K562 (cell line): ENCODE measurements around the gene GTPBP2. TPM values are rescaled to one million over a fixed set of nuclear protein-coding genes. Genes with fewer than 3 reads are reported as not detected.
A peak's percentile ranks its signal among the peaks of the same experiment; 100 is the strongest.

Experiments
- ATAC-seq: fragments of 200-7000 bp; cut with Tn5 transposase; 3 replicates; pipeline ENCODE4 v1.9.1; 2020; ENCODE audit warnings: moderate library complexity
- BruUV-seq: library from RNA; stranded (reverse); fragments of 400-500 nt; replicated peaks from 2 replicates; lab custom pipeline; 2021; lab: Mats Ljungman, UMichigan
- CTCF ChIA-PET: fragments of 300-600 bp; formaldehyde crosslinking; extraction: SDS; loops from one replicate; lab custom pipeline; 2021; ENCODE audit warnings: low intra/inter-chr PET ratio; lab: Yijun Ruan, JAX
- POLR2A ChIA-PET: fragments of 300-600, 350-650 bp; sonication (Branson Sonifier 250); formaldehyde crosslinking; extraction: SDS; loops from one replicate; lab custom pipeline; 2021; ENCODE audit warnings: antibody characterized with exemption, inconsistent platforms; lab: Yijun Ruan, JAX
- DNase-seq, 4 experiments: peaks; one replicate each; pipeline versions ENCODE4 v3.0.0 to v3.0.0-alpha.2; 2011 to 2018; ENCODE audit warnings: low spot score in 3 of 4, mixed read lengths in 3 of 4; ENCODE audit errors: extremely low read depth in 1 of 4
- FAIRE-seq: peaks from 2 replicates; lab custom pipeline; 2011; peaks lifted over from hg19 to GRCh38; lab: Jason Lieb, UNC
- H2AFZ ChIP-seq: 2 replicates; pipeline ENCODE4 v1.6.0; 2011; ENCODE audit warnings: low read depth, low read length, control low read depth, inconsistent platforms
- H3K27ac ChIP-seq: fragments of 200-600 bp; 3 replicates; pipeline ENCODE4 v1.8.0; 2011; ENCODE audit warnings: low read depth, mild to moderate bottlenecking, control low read depth, inconsistent platforms, low read length, moderate library complexity, mixed read lengths; ENCODE audit errors: extremely low read depth
- H3K27me3 ChIP-seq, 2 experiments: fragments of 300-600 bp in 1 of 2; 2 replicates in 1 of 2; 3 replicates in 1 of 2; pipeline versions ENCODE4 v1.6.0 to v1.8.0; 2011; ENCODE audit warnings: inconsistent platforms in 2 of 2, low read length in 2 of 2, mild to moderate bottlenecking in 1 of 2, mixed read lengths in 1 of 2, moderate library complexity in 1 of 2; ENCODE audit not compliant: control insufficient read depth in 2 of 2, insufficient read depth in 2 of 2
- H3K36me3 ChIP-seq: fragments of 300-600 bp; 3 replicates; pipeline ENCODE4 v1.8.0; 2011; ENCODE audit warnings: mild to moderate bottlenecking, low read length, inconsistent platforms; ENCODE audit not compliant: control insufficient read depth, insufficient read depth
- H3K4me1 ChIP-seq, 2 experiments: fragments of 200-600 bp in 1 of 2; replicated peaks in 1 of 2; 2 replicates in 1 of 2; 3 replicates in 1 of 2; pipeline versions ENCODE4 v1.5.1 to v1.8.0; 2011; ENCODE audit warnings: inconsistent platforms in 2 of 2, low read length in 2 of 2, mild to moderate bottlenecking in 1 of 2, mixed read lengths in 1 of 2, moderate library complexity in 1 of 2; ENCODE audit not compliant: control insufficient read depth in 2 of 2, insufficient read depth in 2 of 2
- H3K4me2 ChIP-seq: 2 replicates; pipeline ENCODE4 v1.6.1; 2011; ENCODE audit warnings: low read length, control low read depth, inconsistent platforms, mixed read lengths; ENCODE audit not compliant: insufficient read depth
- H3K4me3 ChIP-seq: fragments of 200-600 bp; sonication (generic), shearing (Covaris generic); 2 replicates; pipeline ENCODE4 v1.5.1; 2016; ENCODE audit warnings: control low read depth, inconsistent platforms
- H3K79me2 ChIP-seq: fragments of 200-600 bp; 3 replicates; pipeline ENCODE4 v1.8.0; 2011; ENCODE audit warnings: low read length, inconsistent platforms; ENCODE audit not compliant: control insufficient read depth, insufficient read depth
- H3K9ac ChIP-seq, 2 experiments: 2 replicates each; pipeline versions ENCODE4 v1.6.0 to v1.6.1; 2011; ENCODE audit warnings: low read depth in 2 of 2, low read length in 2 of 2, control low read depth in 1 of 2, inconsistent platforms in 1 of 2, mild to moderate bottlenecking in 1 of 2, mixed read lengths in 1 of 2; ENCODE audit not compliant: insufficient read depth in 1 of 2
- H3K9me1 ChIP-seq: one replicate; pipeline ENCODE4 v1.6.0; 2011; ENCODE audit warnings: inconsistent platforms, mild to moderate bottlenecking, low read length, moderate library complexity; ENCODE audit not compliant: control insufficient read depth, insufficient read depth
- H3K9me3 ChIP-seq: replicated peaks from 2 replicates; pipeline ENCODE4 v1.5.1; 2011; ENCODE audit warnings: low read depth, low read length, inconsistent platforms; ENCODE audit not compliant: control insufficient read depth, insufficient read depth
- H4K20me1 ChIP-seq: replicated peaks from 2 replicates; pipeline ENCODE4 v1.6.1; 2011; ENCODE audit warnings: low read length, inconsistent platforms, mixed read lengths; ENCODE audit not compliant: control insufficient read depth, insufficient read depth
- ADNP ChIP-seq: fragments of 200-800 bp; sonication (Bioruptor generic); IDR thresholded peaks from 2 replicates; pipeline ENCODE4 v1.6.1; 2016; ENCODE audit warnings: missing genetic modification characterization, missing compliant biosample characterization
- CBX5 ChIP-seq: IDR thresholded peaks from 2 replicates; pipeline ENCODE4 v1.6.1; 2014; ENCODE audit warnings: low read depth, borderline replicate concordance
- COPS2 ChIP-seq: fragments of 450-650 bp; conservative IDR thresholded peaks from 2 replicates; pipeline ENCODE4 v1.6.1; 2016; ENCODE audit warnings: mild to moderate bottlenecking, moderate library complexity
- FOSL1 ChIP-seq: fragments of 200-800 bp; sonication (Bioruptor generic); conservative IDR thresholded peaks from 2 replicates; pipeline ENCODE4 v1.6.1; 2016; ENCODE audit warnings: missing genetic modification characterization, missing compliant biosample characterization
- JUND ChIP-seq, 2 experiments: IDR thresholded peaks; 2 replicates in 1 of 2; 3 replicates in 1 of 2; pipeline ENCODE4 v1.6.1; 2011; ENCODE audit warnings: borderline replicate concordance in 2 of 2, low read depth in 2 of 2, low read length in 2 of 2, improper control_type of control experiment in 1 of 2, missing biosample characterization in 1 of 2, missing genetic modification characterization in 1 of 2, missing genetic modification reagents in 1 of 2
- TAF7 ChIP-seq: fragments of 450-650 bp; IDR thresholded peaks from 2 replicates; pipeline ENCODE4 v1.6.1; 2016; ENCODE audit warnings: missing genetic modification characterization, missing compliant biosample characterization
- WGBS: fragments of 100-300 bp; shearing (Covaris generic); methylation state at CpG from one replicate; pipeline ENCODE4 v1.1.6; 2016; ENCODE audit warnings: low coverage, mixed read lengths; ENCODE audit not compliant: insufficient coverage; ENCODE audit errors: missing lambda C conversion rate; 5-methylcytosine and 5-hydroxymethylcytosine counted together
- in situ Hi-C: fragments of 300-500 bp; cut with MboI; formaldehyde crosslinking; loops from 4 replicates; pipeline ENCODE4 v1.15.0; 2018; ENCODE audit warnings: inconsistent platforms, mixed read lengths
- intact Hi-C: fragments of 100-400 bp; cut with micrococcal nuclease; formaldehyde crosslinking; loops from 2 replicates; pipeline ENCODE4 v1.14.2; 2022
- polyA plus RNA-seq, 8 experiments: library from polyadenylated mRNA; depleted of rRNA in 4 of 8; stranded (reverse) in 5 of 8; unstranded in 3 of 8; fragments of >200 nt; fragmentation: Nextera tagmentation in 2 of 8; fragmentation: Illumina TruSeq in 1 of 8; extraction: Ambion mirVana in 2 of 8; extraction: Trizol in 1 of 8; gene quantifications; 2 replicates each; pipeline versions ENCODE4 v1.2.1 to v1.2.3, GENCODE V29; 2011 to 2014; ENCODE audit warnings: inconsistent platforms in 1 of 8, missing spikeins in 1 of 8
- total RNA-seq, 7 experiments: library from RNA; depleted of rRNA in 6 of 7; stranded (reverse); fragments of >200 nt in 6 of 7; fragmentation: Illumina TruSeq in 2 of 7; extraction: Trizol in 2 of 7; gene quantifications; 2 replicates each; pipeline versions ENCODE4 v1.2.1 to v1.2.3, GENCODE V29; 2011 to 2021; ENCODE audit warnings: low replicate concordance in 1 of 7

GTPBP2 gene
- total and polyA plus RNA-seq, 9 of the 15 experiments (the other 6 are each of a cell fraction or from before 2014, with no cell fraction given): 48.4 to 196 (median 111) TPM

DNA sequence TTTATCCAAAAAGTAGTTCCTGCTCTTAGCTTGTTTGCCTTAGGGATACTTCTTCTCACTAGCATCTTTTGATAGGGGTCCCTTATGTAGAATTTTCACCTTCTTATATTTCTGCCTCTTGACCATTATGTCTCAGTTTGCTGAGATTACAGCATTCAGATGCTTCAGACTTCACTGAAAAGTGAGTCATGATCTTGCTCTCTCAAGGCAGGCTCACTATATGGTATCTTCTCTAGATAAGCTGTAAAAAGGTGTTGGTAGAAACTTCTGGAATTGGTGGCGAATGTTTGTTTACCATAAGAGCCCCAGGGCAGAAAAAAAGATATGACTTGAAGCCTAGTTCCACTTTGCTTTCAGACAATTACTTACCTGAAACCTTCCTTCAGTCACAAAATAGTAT is 19.7 kb downstream of the GTPBP2 start:
- Histone ChIP-seq H3K9ac (no peak overlapping the region), H3K9me3 (no peaks in the 10 kb centered on the region), H3K36me3 (peaks cover 75% of the 10 kb centered on the region), H3K27ac (no peak overlapping the region), H3K4me3 (no peak overlapping the region), H4K20me1 (no peaks in the 10 kb centered on the region), H3K27me3 (no peaks in the 10 kb centered on the region), H3K4me2 (no peak overlapping the region), H3K9me1 (no peaks in the 10 kb centered on the region), H2AFZ (no peak overlapping the region), H3K79me2 (no peaks in the 10 kb centered on the region), H3K4me1 (peaks cover 3 to 14% of the 10 kb centered on the region in 2 experiments; a peak in 4 of 5 replicates)
- 36% methylated on average over 1 of the region's 1 CpG for WGBS
- in situ Hi-C loops: no loop called here
- ChIA-PET POLR2A (interaction anchor here (0.7 to 6.5 kb wide), 4 partner anchors 8 to 20 kb away, joined by 3 to 53 read pairs (median 34); partner anchors contain the start of gene GTPBP2), CTCF (interaction anchor here (0.6 to 2.2 kb wide), 3 partner anchors 15 to 470 kb away, joined by 3 to 9 read pairs (median 8); no protein-coding TSS in a partner anchor)
- TF ChIP-seq FOSL1 (tag) (peak; percentile 59), COPS2 (no peak), ADNP (tag) (no peak), JUND (IDR thresholded peaks at IDR 0.05; ENCODE audit: borderline replicate concordance, low read depth, low read length) (peak; percentile 47; the same call in 1 of the 2 replicates), JUND (tag; IDR thresholded peaks at IDR 0.05; ENCODE audit: borderline replicate concordance, low read depth, low read length) (0 out of 3 replicates have a peak, but pooled peaks have one; percentile 17), CBX5 (no peak), TAF7 (no peak)
- intact Hi-C loops: loop anchor here (2.0 kb wide), 2 partner anchors 149 to 469 kb away; no protein-coding TSS in a partner anchor
- no TSS peak for BruUV-seq
- ATAC-seq: peak; percentile 13; the same call in 1 of the 3 replicates
- FAIRE-seq: no peak
- no peak for DNase-seq
